A549 (cell line): Measurements from ENCODE around the gene TXNDC15.

Experiments
- BCL3 ChIP-seq: fragments of >200 bp; sonication (Bioruptor Twin); formaldehyde crosslinking; IDR thresholded peaks from 3 replicates; pipeline ENCODE4 v1.6.1; 2016
- BHLHE40 ChIP-seq: IDR thresholded peaks from 2 replicates; pipeline ENCODE4 v1.6.1; 2012; ENCODE audit warnings: low read depth, low read length, inconsistent platforms
- CHD2 ChIP-seq: fragments of 150-350 bp; IDR thresholded peaks from 2 replicates; pipeline ENCODE4 v1.6.1; 2014; ENCODE audit warnings: low read length; ENCODE audit not compliant: partially characterized antibody
- CTCF ChIP-seq: fragments of >200 bp; sonication (Bioruptor Twin); formaldehyde crosslinking; IDR thresholded peaks from 3 replicates; pipeline ENCODE4 v1.5.1; 2016
- KDM1A ChIP-seq: fragments of 200-600 bp; sonication (generic); IDR thresholded peaks from 2 replicates; pipeline ENCODE4 v1.6.1; 2016; ENCODE audit warnings: low read depth, mild to moderate bottlenecking
- MAX ChIP-seq: IDR thresholded peaks from 2 replicates; pipeline ENCODE4 v1.6.1; 2012
- NFE2L2 ChIP-seq: fragments of 150-350 bp; conservative IDR thresholded peaks from 2 replicates; pipeline ENCODE4 v1.6.1; 2014; ENCODE audit warnings: low read length
- PHF8 ChIP-seq: fragments of 200-600 bp; sonication (generic); IDR thresholded peaks from 2 replicates; pipeline ENCODE4 v1.6.1; 2016; ENCODE audit warnings: low read depth, mild to moderate bottlenecking, antibody characterized with exemption, moderate library complexity, borderline replicate concordance
- POLR2A ChIP-seq: IDR thresholded peaks from 2 replicates; pipeline ENCODE4 v1.6.1; 2012; ENCODE audit warnings: mild to moderate bottlenecking, low read length
- SREBF2 ChIP-seq: fragments of 450-650 bp; IDR thresholded peaks from 2 replicates; pipeline ENCODE4 v1.6.1; 2014; ENCODE audit warnings: mild to moderate bottlenecking, moderate library complexity
- ZFP36 ChIP-seq: fragments of 450-650 bp; IDR thresholded peaks from 2 replicates; pipeline ENCODE4 v1.6.1; 2014; ENCODE audit warnings: borderline replicate concordance; ENCODE audit not compliant: partially characterized antibody

- TF ChIP-seq POLR2A (no peak), CTCF (no peak), PHF8 (no peak), KDM1A (no peak), MAX (no peak), CHD2 (no peak), NFE2L2 (no peak), SREBF2 (no peak), ZFP36 (no peak), BCL3 (no peak), BHLHE40 (no peak)
These were observed 13.5 kb downstream of the TXNDC15 start for GRCh38 chr5:134887593-134888159.
